ENCODE measurements around the gene FAT1. TPM values are rescaled to one million over a fixed set of nuclear protein-coding genes. Genes with fewer than 3 reads are reported as not detected.

The FAT1 gene
- total RNA-seq, 1 experiment from 2014 or later = 50.2 TPM

- DNase-seq (ENCODE audit: low read depth) = no peak
Observed at GRCh38 chr4:186699881-186700397, 23.7 kb downstream of the FAT1 start.

- no peak for DNase-seq (ENCODE audit: low read depth)
Observed at GRCh38 chr4:186699298-186699697, 24.4 kb downstream of the FAT1 start.

GRCh38 chr4:186698525-186698924 lies 25.1 kb downstream of the FAT1 start:
- no peak for DNase-seq (ENCODE audit: low read depth)

- DNase-seq (ENCODE audit: low read depth) = no peak
Observed at GRCh38 chr4:186698028-186698427, 25.6 kb downstream of the FAT1 start.

- no peak for DNase-seq (ENCODE audit: low read depth)
Observed at GRCh38 chr4:186695392-186695791, 28.3 kb downstream of the FAT1 start.

GRCh38 chr4:186693894-186694293 lies 29.8 kb downstream of the FAT1 start:
- DNase-seq (ENCODE audit: low read depth) = no peak

GRCh38 chr4:186693159-186693815 lies 30.4 kb downstream of the FAT1 start:
- peak; percentile 80 for DNase-seq (ENCODE audit: low read depth)

- DNase-seq (ENCODE audit: low read depth) = no peak
Observed at GRCh38 chr4:186691396-186691795, 32.3 kb downstream of the FAT1 start.

GRCh38 chr4:186689476-186689875 lies 34.2 kb downstream of the FAT1 start:
- no peak for DNase-seq (ENCODE audit: low read depth)

GRCh38 chr4:186688150-186688943 lies 35.3 kb downstream of the FAT1 start:
- DNase-seq (ENCODE audit: low read depth) = no peak

GRCh38 chr4:186687265-186687664 lies 36.4 kb downstream of the FAT1 start:
- no peak for DNase-seq (ENCODE audit: low read depth)

- DNase-seq (ENCODE audit: low read depth) = peak; percentile 56
Observed at GRCh38 chr4:186685767-186686183, 37.9 kb downstream of the FAT1 start.

GRCh38 chr4:186684889-186685309 lies 38.8 kb downstream of the FAT1 start:
- no peak for DNase-seq (ENCODE audit: low read depth)

GRCh38 chr4:186684220-186684619 lies 39.4 kb downstream of the FAT1 start:
- DNase-seq (ENCODE audit: low read depth) = no peak

GRCh38 chr4:186680641-186681040 lies 43.0 kb downstream of the FAT1 start:
- no peak for DNase-seq (ENCODE audit: low read depth)

GRCh38 chr4:186676531-186677161 lies 47.0 kb downstream of the FAT1 start:
- peak; percentile 40 for DNase-seq (ENCODE audit: low read depth)

- no peak for DNase-seq (ENCODE audit: low read depth)
Observed at GRCh38 chr4:186669735-186670134, 53.9 kb downstream of the FAT1 start.

- no peak for DNase-seq (ENCODE audit: low read depth)
Observed at GRCh38 chr4:186669159-186669731, 54.4 kb downstream of the FAT1 start.

GRCh38 chr4:186666750-186667149 lies 56.9 kb downstream of the FAT1 start:
- DNase-seq (ENCODE audit: low read depth) = no peak

GRCh38 chr4:186666252-186666651 lies 57.4 kb downstream of the FAT1 start:
- no peak for DNase-seq (ENCODE audit: low read depth)

- DNase-seq (ENCODE audit: low read depth) = no peak
Observed at GRCh38 chr4:186660403-186660802, 63.3 kb downstream of the FAT1 start.

GRCh38 chr4:186659935-186660334 lies 63.7 kb downstream of the FAT1 start:
- DNase-seq (ENCODE audit: low read depth) = no peak
